CD4-positive, alpha-beta T cell treated with Interleukin-10 for 1 hour (primary cell): ENCODE data around the gene PCAT6.
"Not testable (repeated sequence)": the region's sequence is repeated elsewhere in the genome, so short reads cannot be mapped to it uniquely, and the experiment has no call there.

Experiments
- DNase-seq: peaks from one replicate; pipeline ENCODE4 v3.0.0-alpha.2; 2020

The PCAT6 gene

DNA sequence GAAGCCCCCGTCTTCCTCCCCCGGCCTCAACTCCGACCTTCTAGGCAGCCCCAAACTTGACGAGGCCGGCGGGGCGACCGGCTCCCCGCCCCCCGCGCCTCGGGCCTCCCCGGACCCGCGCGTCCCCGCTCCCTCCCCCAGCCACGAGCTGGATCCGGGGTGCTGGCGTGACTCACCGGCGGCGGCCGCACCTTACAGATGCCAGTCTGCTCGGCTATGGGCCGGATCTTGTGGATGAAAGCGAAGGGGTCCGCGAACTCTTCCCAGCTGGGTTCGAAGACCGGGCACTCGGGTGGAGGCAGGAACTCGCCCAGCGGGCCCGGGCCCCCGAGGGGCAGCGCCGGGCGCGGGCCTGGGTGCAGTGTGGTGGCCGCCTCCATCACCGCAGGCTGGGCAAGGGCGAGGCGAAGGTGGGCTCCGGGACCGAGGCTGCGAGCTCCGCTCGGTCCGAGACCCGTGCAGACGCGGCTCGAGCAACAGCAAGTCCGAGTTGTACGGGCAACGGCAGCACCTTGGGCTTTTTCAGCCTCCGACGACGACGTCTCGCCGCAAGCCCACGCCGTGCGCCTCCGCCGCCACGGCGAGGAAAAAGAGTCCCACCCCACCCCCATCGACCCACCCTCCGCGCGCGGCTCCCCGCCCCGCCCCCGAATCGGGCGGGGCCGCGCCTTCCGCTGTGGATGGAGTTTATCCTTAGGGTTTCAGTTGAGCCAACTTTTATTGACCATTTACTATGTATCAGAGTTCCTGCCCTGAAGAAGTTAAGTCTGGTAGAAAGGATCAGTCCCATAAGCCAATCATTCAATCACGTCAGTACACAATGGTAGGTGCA lies 2.6 kb upstream of the PCAT6 start, which contains the start of gene KDM5B:
Gene KDM5B, minus strand, starts transcription at position 496 of the 832 bp plus-strand sequence. Its CDS starts 116 bp downstream, at position 380.
- DNase-seq: peak; percentile 66

DNA sequence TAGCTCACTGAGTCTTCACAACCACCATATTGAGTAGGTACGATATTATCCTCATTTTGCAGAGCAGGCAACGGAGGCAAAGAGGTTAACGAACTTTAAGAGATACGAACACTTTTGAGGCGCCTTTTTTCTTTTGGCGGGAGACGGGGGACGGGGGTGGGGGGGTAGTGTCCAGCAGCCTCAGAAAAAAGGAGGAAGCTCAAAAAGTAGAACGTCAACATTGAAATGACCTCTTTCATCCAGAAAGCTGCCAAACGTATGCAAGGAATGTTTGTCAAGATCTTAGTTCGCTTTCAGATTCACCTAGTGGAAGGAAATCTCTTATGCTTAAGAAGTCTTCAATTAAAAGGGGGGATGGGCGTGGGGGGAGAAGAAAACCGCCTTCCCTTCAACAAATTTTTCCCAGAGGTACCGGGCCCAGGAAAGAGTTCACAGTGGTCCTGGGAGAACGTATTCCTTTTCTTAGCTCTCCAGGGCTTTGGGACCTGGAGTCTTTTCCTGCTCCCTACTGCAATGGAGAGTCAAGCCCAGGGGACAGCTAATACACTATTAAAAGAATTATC lies 1.1 kb upstream of the PCAT6 start:
- no peak for DNase-seq

- no peak for DNase-seq
Observed at GRCh38 chr1:202810193-202810614, 550 bp upstream of the PCAT6 start.

- peak; percentile 39 for DNase-seq
Observed at GRCh38 chr1:202811296-202812175, 782 bp downstream of the PCAT6 start.

DNA sequence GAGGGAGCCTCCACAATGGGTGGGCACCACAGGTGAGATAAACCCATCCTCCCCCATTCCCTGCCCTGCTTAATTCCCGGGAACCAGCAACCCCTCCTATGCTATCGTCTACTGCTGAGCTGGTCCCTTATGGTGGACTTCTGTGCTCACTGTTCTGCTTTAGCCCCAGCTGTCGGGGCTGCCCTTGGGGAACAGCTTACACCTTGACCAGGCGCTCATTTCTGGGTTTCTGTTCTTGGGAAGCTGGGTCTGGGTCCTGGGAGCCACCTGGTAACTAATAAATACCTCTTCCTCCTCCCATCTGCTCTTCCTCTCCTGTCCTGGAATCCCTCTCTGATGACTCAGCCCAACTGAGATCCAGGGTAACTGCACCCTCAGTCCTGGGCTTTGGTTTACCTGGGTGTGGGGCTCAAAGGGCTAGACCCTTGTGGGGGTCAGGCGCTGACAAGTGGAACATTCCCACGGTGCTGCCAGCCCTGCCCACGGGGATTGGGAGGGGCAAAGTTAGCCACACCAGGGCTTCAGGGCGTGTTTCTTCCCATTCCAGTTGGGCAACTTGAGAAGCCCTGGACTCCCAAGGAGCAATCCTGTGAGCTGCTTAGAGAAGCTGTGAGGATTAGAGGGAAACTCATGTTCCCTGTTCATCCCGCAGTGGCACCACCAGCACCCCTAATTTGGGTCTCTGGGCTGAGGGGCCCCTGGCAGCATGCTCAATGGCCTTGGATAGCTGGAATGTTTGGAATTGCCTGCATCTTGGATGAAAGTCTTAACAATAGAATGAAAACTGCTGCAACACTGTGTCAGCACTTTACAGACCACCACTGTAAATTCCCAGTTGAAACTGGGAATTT lies 1.6 kb downstream of the PCAT6 start:
- DNase-seq: no peak

DNA sequence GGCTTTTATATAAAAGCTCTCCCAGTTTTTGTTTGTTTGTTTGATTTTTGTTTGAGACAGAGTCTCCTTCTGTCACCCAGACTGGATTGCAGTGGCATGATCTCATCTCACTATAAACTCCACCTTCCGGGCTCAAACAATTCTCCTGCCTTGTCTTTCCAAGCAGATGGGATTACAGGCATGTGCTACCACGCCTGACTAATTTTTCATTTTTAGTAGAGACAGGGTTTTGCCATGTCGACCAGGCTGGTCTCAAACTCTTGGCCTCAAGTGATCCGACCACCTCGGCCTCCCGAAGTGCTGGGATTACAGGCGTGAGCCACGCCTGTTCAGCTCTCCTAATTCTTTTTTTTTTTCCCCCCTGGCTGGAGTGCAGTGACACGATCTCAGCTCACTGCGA lies 4.4 kb downstream of the PCAT6 start:
- no peak for DNase-seq

- no peak for DNase-seq
Observed at GRCh38 chr1:202818819-202819218, 8.1 kb downstream of the PCAT6 start.

DNA sequence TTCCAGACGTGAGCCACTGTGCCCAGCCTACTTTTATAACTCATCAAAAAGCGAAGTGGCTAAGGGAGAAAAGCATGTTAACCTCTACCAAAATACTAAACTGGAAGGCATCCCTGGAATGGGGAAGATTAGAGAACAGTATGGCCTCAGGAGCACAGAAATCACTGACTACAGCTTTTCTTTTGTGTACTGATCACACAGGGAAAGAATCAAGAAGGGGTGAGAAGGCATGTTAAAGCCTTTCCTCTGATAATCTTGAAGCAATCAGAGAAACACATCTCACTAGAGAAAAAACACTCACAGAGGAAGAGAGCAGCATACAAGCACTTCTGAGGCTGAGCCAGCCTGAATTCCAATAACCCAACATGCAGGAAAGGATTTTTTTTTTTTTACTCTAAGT lies 10.7 kb downstream of the PCAT6 start:
- DNase-seq: no peak

DNA sequence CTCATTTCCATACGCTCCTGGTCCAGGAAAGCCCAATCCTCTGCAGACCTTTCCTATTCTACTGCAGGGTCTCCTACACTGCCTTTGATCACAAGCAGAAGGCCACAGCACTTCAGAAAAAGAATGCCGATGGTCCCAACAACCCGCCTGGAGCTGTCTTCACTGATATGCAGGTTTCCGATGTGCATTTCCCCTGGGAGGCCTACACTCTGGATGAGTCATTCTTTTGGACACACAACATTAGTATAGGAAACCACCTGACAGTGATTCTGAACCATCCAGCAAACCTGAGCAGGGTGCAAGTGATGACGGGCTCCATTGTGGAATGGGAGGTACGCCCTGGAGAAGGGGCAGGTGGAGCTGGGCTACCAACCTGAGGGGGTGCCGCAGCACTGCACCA lies 15.0 kb downstream of the PCAT6 start:
- DNase-seq: no peak

- DNase-seq: not testable (repeated sequence)
Observed at GRCh38 chr1:202829223-202829622, 18.5 kb downstream of the PCAT6 start.

DNA sequence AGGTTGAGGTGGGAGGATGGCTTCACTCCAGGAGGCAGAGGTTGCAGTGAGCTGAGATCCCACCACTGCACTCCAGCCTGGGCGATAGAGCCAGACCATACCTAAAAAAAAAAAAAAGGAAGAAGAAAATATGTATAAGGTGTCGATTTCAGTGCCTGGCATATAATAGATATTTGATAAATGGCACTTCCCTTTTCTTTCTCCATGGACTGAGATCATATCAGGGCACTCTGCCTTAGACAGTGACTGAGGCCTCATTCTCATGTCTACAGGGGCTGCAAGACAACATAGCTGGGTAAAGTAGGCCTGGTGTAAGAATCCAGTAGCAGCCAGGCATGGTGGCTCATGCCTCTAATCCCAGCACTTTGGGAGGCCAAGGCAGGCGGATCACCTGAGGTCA lies 21.2 kb downstream of the PCAT6 start:
- no peak for DNase-seq

DNA sequence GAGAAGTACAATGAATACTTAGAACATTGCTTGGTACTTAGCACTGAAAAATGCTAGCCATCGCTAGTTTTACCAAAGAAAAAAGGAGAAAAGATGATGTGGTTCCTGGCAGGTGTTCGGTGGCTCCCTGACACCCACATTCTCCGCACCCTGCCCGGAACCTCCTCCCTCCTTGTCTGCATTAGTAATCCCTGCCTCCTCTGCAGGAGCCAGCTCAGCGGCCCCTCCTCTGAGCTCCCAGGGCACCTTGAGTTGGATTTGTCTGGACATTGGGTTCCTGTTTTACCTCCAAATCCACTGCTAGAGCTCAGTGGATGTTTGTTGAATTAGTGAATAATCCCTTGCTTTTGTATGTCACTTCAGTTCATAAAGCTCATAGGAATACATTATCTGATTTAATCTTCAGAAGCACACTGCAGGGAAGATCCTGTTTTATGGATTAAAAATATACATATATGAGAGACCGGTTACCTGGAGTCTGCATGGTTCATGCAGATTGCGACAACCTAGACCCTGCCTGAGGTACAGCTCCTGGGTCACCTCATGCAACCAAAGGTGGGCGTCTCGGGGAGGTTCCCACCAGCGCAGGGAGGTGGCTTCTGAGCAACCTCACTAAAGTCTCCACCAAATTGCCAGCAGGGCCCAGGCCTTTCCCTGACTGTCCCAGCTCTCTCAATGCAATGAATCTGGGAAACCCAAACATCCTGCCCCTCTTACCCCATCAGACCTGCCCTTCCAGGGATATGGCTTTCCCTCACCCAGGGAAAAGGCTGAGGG lies 24.2 kb downstream of the PCAT6 start:
- no peak for DNase-seq

DNA sequence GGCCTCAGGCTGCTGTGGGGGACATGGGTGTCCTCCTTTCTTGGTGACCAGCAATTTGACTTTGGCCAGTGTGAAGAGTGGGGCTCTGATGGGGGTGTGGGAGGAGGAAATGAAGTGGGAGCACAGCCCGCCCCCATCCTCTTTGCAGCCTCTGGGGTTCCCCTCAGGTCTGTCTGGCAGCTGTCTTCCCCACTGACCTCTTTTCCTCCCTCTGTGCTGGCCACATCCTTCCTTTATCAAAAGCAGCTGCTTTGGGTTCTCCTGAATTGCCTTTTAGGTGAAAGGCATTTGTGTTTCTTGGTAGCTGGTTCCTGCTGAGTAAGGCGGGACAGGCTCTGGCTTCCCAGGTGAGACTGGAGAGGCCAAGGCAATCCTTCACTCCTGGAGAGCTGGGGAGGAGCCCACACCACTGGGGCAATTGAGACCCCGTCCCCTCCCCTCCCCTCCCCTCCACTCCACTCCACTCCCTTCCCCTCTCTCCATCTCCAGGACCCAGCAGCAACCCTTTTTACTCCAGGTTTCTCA lies 24.9 kb downstream of the PCAT6 start:
- peak; percentile 47 for DNase-seq

- no peak for DNase-seq
Observed at GRCh38 chr1:202836623-202837403, 26.1 kb downstream of the PCAT6 start.

DNA sequence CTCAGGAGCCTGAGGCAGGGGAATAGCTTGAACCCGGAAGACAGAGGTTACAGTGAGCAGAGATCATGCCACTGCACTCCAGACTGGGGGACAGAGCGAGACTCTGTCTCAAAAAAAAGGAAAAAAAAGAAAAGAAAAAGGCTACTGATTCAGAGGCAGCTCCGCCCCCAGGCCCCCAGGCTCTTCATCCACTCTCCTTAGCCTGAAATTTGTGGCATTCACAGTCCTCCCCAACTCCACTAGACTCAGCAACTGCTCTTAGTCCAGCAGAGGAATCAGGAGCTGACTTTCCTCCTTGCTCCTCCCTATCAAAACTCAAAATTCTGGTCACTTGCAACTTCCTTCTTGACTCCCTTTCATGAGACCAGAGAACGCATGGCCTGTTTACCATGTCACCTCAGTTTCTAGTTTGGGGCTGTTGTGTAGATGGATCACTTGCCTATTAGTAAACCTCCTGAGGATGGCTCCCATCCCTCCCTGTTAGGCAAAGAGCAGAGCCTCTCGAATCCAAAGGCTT lies 27.1 kb downstream of the PCAT6 start:
- DNase-seq: no peak

GRCh38 chr1:202843081-202843480 lies 32.3 kb downstream of the PCAT6 start:
- no peak for DNase-seq

GRCh38 chr1:202844259-202844658 lies 33.5 kb downstream of the PCAT6 start:
- DNase-seq: no peak

DNA sequence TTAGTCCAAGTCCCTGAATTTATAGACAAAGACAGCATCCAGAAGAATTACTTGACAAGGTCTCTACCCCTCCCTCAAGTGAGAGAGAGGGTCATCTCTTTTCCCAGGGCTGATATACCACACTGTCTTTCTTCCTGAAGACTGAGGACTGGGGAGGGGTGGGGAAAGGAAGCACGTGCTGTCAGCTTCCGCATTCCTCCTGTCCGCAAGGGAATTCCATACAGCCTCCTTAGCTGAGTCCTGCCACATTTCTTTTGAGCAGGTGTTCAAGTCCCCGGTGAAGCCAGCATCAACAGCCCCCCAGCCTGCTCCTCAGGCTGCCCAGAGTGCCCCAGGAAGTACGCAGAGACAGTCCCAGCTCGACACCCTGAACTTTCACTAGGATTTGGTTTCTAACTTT lies 34.2 kb downstream of the PCAT6 start:
- DNase-seq: no peak

DNA sequence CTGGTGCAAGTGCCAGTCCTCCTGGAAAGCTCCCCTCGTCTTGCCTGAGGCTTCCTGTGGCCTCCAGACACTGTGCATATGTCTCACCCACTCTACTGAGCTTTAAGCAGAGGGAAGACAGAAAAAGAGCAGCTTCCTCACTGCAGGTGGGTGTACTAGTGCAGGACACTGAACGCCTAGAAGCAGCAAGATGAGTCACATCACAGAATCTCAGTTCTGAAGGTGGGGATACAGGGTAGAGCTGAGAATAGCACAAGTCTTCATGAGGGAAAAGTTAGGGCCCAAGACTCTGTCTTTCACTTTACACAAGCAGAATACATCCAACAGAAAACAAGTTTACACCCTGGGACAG lies 37.4 kb downstream of the PCAT6 start:
- DNase-seq: no peak

- no peak for DNase-seq
Observed at GRCh38 chr1:202850593-202851362, 40.0 kb downstream of the PCAT6 start.
